ENCODE results near the gene QRFP.

QRFP gene, protein sequence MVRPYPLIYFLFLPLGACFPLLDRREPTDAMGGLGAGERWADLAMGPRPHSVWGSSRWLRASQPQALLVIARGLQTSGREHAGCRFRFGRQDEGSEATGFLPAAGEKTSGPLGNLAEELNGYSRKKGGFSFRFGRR

DNA sequence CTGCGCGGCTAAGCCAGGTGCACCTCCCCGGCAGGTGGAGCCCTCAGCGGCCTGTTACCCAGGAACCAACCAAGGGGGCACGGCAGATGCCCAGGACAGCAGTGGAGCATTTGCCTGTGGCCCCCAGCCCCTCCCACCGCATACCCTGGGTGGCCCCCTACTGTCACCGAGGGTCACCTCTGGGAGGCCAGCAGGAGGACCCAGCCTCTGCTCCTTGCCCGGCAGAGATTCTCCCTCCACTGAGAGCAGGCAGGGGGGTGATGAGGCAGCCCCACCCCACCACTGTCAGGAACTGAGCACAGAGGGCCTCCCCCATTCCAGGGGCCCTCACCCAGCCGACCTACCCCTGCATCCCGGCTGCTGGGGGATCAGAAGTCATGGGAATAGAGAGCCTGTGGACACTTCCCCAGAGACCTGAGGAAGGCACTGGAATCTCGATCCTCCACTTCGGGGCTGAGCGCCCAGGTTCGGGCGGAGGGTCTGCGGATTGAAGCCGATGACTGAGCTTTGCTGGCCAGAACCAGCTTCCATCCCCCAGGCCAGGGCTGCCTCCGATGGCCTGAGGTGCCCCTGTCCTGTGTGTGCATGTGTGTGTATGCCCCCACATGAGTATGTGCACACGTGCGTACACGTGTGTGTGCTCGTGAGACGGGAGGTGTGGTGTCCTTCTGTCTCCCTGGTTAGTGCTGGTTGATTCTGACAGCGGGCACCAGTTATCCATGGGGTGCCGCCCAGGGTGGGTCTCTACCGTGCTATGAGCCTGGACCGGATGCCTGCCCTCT is at the start of gene QRFP:
Gene QRFP, minus strand, starts transcription at position 580 of the 782 bp plus-strand sequence. CDS start 2,974 bp downstream, outside the sequence.
- no peak within 1 kb of the TSS for H3K4me3 ChIP-seq (ENCODE audit: low read length)
- no peak for TF ChIP-seq ZNF274 (IDR thresholded peaks at IDR 0.05; ENCODE audit: low read depth, low read length)

DNA sequence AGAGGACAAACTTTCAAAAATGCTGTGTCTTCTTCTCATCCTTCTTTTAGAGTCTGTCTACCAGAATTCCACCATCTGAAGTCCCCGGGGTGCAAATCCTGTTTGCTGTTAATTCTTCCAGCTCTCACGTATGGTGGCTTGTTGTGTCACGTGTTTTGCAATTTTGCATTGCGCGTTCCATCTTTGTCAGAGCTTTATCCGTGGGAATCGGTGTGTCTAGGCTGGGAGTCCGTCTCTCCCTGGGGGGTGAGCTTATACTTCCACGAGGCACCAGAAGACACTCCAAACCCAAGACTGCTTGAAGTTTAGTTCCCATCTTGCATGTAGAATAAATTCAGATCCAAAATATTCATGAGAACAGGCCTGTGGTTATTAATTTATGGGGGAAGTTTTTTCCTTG is 48.6 kb upstream of the QRFP start:
- no peak overlapping the region for H3K4me3 ChIP-seq (ENCODE audit: low read length)
- TF ChIP-seq ZNF274 (IDR thresholded peaks at IDR 0.05; ENCODE audit: low read depth, low read length): no peak

DNA sequence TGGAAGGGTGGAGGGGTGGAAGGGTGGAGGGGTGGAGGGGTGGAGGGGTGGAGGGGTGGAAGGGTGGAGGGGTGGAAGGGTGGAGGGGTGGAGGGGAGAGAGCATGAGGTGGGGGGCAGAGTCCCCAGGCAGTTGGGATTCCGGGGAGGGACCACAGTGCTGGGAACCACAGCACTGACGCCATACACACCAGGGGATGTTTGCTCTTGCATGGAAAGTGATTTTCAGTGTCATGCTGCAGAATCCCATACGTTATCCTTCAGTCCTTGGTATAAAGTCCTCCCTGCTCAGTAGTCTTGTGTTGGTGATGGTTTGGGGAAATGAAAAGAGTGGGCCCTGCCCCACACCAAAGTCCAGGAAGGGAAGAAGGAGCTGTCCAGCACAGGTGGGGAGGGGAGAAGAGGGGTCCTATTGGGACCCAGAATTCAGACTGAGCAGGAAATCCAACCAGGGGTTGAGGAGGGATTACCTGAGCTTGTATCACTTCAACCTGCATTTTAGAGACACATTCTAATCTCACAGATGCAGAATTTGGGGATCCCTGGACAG is 48.0 kb upstream of the QRFP start:
- no peak overlapping the region for H3K4me3 ChIP-seq (ENCODE audit: low read length)
- no peak for TF ChIP-seq ZNF274 (IDR thresholded peaks at IDR 0.05; ENCODE audit: low read depth, low read length)

DNA sequence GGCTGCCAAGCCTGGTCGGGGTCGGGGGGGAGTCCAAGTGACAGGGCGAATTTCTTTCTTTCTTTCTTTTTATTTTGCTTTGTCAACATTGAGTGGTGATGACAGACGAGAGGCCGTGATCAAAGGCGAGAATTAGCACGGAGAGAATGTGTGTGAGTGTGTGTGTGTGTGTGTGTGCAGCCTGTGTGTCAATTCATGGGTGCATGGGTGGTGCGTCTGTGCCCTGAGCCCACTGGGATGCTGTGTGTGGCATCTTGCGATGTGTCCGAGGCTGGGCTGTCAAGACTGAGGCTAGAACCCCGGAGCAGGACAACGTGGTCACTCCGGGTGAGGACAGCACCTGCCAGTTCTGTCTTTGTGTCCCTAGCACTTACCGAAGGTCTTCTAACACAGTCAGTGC is 47.2 kb upstream of the QRFP start:
- no peak for TF ChIP-seq ZNF274 (IDR thresholded peaks at IDR 0.05; ENCODE audit: low read depth, low read length)
- H3K4me3 ChIP-seq (ENCODE audit: low read length): no peak overlapping the region

DNA sequence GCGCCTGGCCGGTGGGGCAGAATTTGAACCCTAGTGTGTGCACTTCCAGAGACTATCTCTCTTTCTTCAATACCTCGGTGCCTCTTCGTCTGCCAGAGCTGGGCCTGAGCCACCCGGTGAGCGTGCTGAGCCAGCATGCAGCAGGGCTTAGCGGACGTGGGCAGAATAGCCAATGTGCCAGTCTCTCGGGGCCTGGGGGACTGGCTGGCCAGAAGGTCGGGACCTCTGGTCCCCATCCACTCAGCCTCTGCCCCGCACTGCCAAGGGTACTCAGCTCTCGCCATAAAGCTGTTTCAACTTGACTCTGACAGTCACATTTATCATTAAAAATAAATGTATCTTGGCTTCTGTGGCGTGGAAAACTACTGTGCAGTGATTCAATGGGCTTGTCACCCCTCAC is 46.6 kb upstream of the QRFP start:
- no peak overlapping the region for H3K4me3 ChIP-seq (ENCODE audit: low read length)
- no peak for TF ChIP-seq ZNF274 (IDR thresholded peaks at IDR 0.05; ENCODE audit: low read depth, low read length)

DNA sequence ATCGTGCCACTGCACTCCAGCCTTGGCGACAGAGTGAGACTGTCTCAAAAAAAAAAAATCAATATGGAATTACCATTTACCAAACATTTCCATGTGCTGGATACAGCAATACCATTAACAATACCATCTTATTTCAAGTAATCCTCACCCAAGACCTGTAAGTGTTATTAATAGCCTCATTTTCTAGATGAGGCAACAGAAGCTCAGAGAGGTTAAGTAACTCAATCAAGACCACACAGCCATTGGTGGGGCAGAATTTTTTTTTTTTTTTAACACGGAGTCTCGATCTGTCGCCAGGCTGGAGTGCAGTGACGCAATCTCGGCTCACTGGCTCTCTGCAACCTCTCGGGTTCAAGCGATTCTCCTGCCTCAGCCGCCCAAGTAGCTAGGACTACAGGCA is 46.1 kb upstream of the QRFP start:
- H3K4me3 ChIP-seq (ENCODE audit: low read length): no peak overlapping the region
- no peak for TF ChIP-seq ZNF274 (IDR thresholded peaks at IDR 0.05; ENCODE audit: low read depth, low read length)

DNA sequence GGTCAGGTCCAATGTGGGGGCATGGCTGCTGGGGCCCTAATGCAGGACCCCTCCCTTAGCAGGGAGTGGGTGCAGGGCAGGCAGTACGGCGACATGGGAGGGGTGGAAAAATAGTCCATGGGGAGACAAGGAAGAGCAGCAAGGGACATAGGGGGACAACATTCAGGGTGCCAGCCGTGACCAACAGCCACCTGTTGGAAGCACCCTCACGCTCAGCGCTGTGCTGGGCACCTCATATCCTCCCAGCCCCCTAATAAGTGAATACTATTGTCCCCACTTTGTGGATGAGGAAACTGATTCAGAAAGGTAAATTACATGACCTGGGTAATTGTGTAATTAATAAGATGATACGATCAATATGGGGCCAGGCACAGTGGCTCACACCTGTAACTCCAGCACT is 45.5 kb upstream of the QRFP start:
- no peak for TF ChIP-seq ZNF274 (IDR thresholded peaks at IDR 0.05; ENCODE audit: low read depth, low read length)

DNA sequence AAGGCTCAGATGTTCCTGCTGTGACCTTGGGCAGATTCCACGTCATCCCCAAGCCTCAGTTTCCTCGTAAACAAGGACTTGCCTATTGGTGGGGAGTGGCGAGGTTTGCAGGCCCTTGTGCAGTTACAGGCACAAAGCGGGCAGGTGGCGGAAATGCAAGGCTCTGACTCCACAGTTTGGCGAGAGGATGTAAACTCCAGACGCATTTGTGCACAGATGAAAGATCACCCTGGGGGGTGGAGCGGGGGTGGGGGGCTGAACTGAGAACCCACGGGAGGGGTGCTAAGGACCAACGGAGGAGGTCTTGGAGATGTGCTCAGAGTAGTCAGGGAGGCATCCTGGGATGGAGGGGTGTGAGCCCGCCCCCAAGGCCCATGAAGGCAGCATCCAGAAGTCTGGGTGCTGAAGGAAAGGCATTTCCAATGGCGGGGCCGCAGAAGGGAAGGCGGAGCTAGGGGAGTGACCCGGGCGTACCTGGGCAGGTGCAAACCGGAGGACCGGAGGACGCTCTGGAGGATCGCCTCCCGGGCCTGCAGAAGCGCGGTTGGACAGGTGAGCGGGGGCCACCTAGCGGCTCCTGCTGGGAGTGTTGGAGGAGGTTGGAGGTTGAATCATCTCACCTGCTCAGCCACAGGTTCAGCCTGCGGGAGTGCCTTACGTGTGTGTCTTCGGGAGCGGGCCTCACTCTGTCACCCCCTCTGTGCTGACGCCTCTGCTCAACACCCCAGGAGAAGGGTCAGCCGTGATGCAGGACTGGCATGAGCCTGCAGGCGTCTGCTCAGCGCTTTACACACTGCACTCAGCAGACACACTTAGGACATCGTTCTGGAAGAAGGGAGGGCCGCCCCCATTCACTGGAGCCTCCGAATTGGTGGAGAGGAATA is 44.3 kb upstream of the QRFP start:
- no peak overlapping the region for H3K4me3 ChIP-seq (ENCODE audit: low read length)
- TF ChIP-seq ZNF274 (IDR thresholded peaks at IDR 0.05; ENCODE audit: low read depth, low read length): no peak

More for the DNA sequence above, 45.5 kb upstream of the QRFP start:
- no peak overlapping the region for H3K4me3 ChIP-seq (ENCODE audit: low read length)

DNA sequence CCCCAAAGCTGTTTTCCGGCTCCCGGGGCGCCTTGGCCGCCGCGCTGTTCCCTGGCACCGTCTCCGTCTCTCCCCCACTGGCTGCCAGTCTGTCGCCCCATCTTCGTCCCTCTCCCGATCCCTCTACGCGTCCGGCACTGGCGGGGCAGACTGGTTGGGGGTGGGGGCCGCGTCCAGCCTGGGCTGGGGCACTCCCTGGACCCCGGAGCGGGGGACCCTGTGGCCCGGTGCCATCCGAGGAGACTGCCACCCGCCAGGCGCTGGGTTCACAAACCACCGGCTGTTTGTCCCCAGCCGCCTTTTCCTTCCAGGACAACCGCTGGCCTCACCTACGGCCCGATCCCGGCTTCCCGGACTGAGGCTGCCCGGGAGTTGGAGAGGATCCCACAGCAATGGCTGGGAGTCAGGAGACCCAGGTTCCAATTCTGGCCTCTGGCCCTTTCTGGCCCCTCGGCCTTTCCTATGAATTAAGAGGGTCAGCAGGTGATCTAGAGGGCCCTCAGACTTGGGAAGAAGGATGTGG is 43.5 kb upstream of the QRFP start:
- H3K4me3 ChIP-seq (ENCODE audit: low read length): no peak overlapping the region
- TF ChIP-seq ZNF274 (IDR thresholded peaks at IDR 0.05; ENCODE audit: low read depth, low read length): no peak

DNA sequence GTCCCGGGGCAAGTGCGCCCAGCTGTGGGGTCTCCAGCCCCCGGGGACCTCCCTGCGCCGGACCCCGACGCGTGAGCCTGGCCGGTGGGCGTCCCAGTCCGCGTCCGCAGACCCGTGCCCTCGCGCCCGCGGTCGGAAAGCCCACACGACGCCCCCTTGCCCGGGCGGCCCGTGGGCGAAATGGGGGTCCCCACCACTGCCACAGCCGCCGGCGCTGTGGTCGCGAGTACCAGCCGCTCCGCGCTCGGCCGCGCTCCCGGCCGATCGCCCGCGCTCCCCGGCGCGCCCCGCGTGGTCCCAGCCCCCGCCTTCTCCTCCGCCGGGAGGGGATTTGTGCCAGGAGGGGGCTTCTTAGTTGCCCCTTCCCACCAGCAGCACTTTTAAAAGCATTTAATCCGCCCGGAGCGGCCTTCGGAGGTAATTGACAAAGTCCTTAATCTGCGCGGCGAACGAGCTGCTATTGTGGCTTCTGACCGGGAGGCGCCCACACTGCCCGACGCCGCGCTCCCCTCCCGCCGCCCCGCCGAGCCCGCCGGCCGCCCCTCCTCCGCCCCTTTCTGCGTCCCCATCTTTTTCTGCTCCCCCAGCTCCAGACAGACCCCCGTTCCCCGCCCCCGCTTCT is 42.9 kb upstream of the QRFP start:
- no peak for TF ChIP-seq ZNF274 (IDR thresholded peaks at IDR 0.05; ENCODE audit: low read depth, low read length)
- peak overlapping the region; percentile 63; the same call in 1 of the 2 replicates for H3K4me3 ChIP-seq (ENCODE audit: low read length)

DNA sequence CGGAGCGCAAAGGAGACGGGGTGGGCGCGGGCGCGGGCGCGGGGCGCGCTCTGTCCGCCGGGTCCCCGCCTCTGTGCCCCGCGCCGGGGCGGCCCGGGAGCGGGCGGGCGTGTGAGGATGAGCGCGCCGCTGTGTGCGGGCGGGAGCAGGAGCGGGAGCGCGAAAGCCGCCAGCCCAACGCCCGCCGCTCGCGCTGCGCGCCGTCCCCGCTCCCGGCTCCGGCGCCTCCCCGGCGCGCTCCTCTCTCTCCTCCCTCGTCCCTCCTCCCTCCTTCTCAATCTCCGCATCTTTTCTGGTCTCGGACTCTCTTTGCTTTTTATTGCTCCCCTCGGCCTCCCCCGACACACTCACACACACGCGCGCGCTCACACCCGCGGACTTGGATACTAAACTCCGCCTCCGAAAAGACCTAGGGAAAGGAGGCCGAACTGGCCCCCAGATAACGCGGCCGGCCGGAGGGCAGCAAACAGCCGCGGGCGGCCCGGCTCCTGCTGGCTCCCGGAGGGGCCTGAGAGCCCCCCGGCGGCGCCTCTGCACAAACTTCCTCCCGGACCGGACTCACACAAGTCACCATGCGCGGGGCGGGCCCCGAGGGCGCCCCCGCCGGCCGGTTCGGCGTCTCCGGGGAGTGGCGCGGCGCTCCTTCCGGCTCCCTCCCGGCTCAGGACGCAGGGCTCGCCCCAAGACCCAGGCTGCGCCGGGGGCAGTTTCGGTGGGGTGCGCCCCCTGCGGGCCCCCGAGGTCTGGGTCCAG is 42.2 kb upstream of the QRFP start, which contains the start of gene FIBCD1:
Gene FIBCD1, minus strand, starts transcription at position 596 of the 753 bp plus-strand sequence. CDS start 640 bp downstream, outside the sequence.
- H3K4me3 ChIP-seq (ENCODE audit: low read length): peak within 1 kb of the TSS; percentile 63; the same call in 1 of the 2 replicates
- TF ChIP-seq ZNF274 (IDR thresholded peaks at IDR 0.05; ENCODE audit: low read depth, low read length): no peak

DNA sequence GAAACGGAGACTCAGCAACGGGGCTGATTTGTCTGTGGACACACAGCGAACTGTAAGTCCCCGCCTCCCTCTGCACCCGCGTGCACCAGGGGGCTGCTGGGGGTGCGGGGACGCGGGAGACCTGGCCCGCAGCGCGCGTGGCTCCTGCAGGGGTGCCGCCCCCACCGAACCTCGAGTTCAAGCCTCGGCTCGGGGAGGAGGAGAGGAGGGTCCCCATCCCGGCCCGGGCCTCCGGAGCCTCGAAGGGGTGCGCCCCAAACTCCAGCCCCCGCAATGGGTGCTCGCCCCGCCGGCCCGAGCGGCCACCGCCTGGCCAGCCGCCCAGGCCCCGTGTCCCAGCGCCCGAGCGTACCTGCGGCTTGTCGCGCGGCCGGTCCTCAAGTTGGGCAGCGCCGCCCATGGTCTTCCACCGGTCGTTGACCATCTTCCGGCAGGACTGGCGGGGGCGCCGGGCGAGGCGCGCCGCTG is 41.6 kb upstream of the QRFP start:
- TF ChIP-seq ZNF274 (IDR thresholded peaks at IDR 0.05; ENCODE audit: low read depth, low read length): no peak
- peak overlapping the region; percentile 63; the same call in 1 of the 2 replicates for H3K4me3 ChIP-seq (ENCODE audit: low read length)

All from GM08714 (cell line).